Measurements from ENCODE around the gene LBHD2.

The LBHD2 gene

DNA sequence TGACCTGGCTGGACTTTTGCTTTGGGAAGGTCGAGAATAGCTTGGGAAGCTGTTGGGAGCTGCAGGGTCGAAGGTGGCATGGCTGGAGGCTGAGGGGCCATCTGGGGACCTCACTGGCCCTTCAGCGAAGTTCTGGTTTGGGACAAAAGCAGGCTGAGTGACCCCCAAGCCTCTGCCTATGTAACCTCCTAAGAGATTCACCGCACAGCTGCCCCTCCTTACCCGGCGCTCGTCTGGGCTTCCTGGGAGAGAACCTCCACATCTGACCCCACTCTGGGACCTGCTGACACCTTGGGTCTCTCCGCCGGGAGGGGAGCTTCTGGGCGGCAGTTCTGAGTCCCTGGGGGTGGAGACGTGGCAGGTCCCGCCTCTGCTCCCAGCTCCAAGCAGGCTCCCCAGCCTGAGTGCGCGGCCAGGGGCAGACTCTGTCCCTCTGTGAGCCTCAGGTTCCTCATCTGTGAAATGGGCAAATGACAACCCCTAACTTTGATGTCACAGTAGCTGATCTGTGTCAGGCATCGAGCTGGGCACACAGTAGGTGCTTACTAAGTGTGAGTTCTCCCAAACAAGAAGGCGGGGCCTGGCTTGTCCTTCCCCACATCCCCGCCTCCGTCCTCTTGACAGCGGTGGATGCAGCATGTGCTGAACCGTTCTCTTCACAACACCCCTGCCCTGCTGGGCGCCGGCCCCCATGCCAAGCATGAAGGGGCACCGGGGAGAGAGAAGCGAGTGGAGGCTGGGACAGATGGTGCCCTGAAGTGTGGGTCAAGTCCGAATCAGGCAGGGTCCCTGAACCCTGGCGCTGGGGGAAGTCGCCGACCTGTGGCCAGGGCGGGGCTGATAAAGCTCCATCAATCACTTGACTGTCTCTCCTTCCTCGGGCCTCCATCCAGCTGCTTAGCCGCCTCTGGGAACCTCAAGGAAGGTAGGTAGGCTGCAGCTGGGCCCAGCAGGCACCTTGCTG, 14.3 kb downstream of the LBHD2 start:
- no peak overlapping the region for H3K4me3 ChIP-seq (replicated peaks; ENCODE audit: low read depth, low read length)
- TF ChIP-seq, protein P1, sequence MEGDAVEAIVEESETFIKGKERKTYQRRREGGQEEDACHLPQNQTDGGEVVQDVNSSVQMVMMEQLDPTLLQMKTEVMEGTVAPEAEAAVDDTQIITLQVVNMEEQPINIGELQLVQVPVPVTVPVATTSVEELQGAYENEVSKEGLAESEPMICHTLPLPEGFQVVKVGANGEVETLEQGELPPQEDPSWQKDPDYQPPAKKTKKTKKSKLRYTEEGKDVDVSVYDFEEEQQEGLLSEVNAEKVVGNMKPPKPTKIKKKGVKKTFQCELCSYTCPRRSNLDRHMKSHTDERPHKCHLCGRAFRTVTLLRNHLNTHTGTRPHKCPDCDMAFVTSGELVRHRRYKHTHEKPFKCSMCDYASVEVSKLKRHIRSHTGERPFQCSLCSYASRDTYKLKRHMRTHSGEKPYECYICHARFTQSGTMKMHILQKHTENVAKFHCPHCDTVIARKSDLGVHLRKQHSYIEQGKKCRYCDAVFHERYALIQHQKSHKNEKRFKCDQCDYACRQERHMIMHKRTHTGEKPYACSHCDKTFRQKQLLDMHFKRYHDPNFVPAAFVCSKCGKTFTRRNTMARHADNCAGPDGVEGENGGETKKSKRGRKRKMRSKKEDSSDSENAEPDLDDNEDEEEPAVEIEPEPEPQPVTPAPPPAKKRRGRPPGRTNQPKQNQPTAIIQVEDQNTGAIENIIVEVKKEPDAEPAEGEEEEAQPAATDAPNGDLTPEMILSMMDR (IDR thresholded peaks at IDR 0.05; ENCODE audit: low read length, missing control alignments) = no peak
- DNase-seq (ENCODE audit: low read depth) = no peak

DNA sequence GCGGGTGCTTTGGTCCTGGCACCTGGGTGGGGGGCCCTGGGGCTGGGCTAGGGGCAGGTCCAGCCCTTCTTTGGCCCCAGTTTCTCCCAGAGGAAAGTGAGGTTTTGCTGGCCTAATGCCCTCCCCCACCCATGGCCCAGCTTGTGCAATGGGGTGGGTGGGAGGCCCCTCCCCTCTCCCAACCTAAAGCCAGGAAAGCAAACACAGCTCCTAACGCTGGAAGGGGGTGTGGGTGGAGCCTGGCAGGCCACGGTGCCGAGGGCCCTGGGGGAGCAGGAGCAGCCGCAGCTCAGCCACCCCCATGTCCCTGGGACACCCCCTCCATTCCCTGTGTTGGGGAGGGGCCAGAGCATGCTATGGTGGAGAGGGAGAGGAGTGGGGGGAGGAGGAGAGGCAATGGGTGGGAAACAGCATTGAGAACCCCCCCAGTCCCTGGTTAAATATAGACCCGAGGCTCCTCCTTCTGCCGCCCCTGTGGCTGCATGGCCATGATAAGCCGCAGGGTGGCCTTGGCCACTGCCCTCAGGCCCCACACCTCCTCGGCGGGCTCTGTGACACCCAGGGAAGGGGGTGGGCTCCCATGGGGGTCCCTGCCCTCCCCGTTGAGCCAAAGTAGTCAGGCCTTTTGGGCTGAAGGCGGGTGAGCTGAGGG, 15.2 kb downstream of the LBHD2 start:
- no peak overlapping the region for H3K4me3 ChIP-seq (replicated peaks; ENCODE audit: low read depth, low read length)
- DNase-seq (ENCODE audit: low read depth) = no peak
- TF ChIP-seq, protein P1 (IDR thresholded peaks at IDR 0.05; ENCODE audit: low read length, missing control alignments) = no peak

DNA sequence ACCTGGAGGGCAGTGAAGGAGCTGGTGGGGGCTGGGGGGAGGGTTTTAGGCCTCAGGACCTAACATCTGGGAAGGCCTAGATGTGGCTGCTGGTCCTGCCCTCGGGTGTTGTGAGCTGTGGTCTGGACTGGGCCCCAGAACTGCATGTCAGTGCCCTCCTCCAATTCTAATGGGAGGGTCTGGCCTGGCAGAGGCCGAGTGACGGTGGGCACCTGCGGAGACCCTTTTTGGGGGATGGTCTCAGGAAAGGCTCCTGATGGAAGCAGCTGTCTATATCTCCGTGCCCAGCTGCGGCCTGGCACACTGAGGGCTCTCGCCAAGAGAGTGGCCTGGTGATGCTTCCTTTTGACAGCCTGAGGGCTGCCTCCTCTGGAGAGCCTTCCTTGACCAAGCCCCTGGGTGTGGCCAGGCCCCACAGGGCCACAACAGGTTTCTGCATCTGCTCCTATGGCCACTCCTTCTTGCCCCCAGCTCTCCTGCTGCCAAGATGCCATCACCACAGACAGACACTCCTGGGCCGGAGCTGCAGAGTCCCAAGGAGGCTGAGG, 15.8 kb downstream of the LBHD2 start:
- no peak overlapping the region for H3K4me3 ChIP-seq (replicated peaks; ENCODE audit: low read depth, low read length)
- TF ChIP-seq, protein P1 (IDR thresholded peaks at IDR 0.05; ENCODE audit: low read length, missing control alignments) = no peak
- no peak for DNase-seq (ENCODE audit: low read depth)

GRCh38 chr14:103100281-103101121, 16.5 kb downstream of the LBHD2 start:
- no peak overlapping the region for H3K4me3 ChIP-seq (replicated peaks; ENCODE audit: low read depth, low read length)
- TF ChIP-seq, protein P1 (IDR thresholded peaks at IDR 0.05; ENCODE audit: low read length, missing control alignments) = no peak
- no peak for DNase-seq (ENCODE audit: low read depth)

GRCh38 chr14:103101257-103101962, 17.4 kb downstream of the LBHD2 start:
- DNase-seq (ENCODE audit: low read depth) = no peak
- no peak overlapping the region for H3K4me3 ChIP-seq (replicated peaks; ENCODE audit: low read depth, low read length)
- TF ChIP-seq, protein P1 (IDR thresholded peaks at IDR 0.05; ENCODE audit: low read length, missing control alignments) = no peak

Measured in fibroblast of pulmonary artery (primary cell).